NT2/D1 (cell line): ENCODE results near the gene TANC1.

Experiments
- SUZ12 ChIP-seq: IDR thresholded peaks from 2 replicates; pipeline ENCODE4 v1.6.1; 2011; ENCODE audit not compliant: insufficient read length, insufficient read depth; ENCODE audit errors: extremely low read depth
- YY1 ChIP-seq: IDR thresholded peaks from 2 replicates; pipeline ENCODE4 v1.6.1; 2011; ENCODE audit not compliant: insufficient read length, insufficient read depth
- ZNF274 ChIP-seq: IDR thresholded peaks from 2 replicates; pipeline ENCODE4 v1.6.1; 2011; ENCODE audit warnings: mild to moderate bottlenecking, low read depth, low read length

- TF ChIP-seq SUZ12 (no peak), ZNF274 (no peak), YY1 (no peak)
Observed at GRCh38 chr2:159187106-159187505, 218.7 kb downstream of the TANC1 start.
